NOMO-1 (cell line): ENCODE results near the gene CNOT6L.

Experiments used
- DNase-seq, 2 experiments: peaks; one replicate each; lab custom pipeline; 2025; ENCODE audit not compliant: unreplicated experiment in 2 of 2; lab: John Stamatoyannopoulos, UW

Gene CNOT6L

GRCh38 chr4:77820649-77821561 lies 1.7 kb upstream of the CNOT6L start:
- DNase-seq: peak; percentile 44 to 57

- DNase-seq: peak; percentile 79 to 89
Measured at GRCh38 chr4:77819843-77820648, 878 bp upstream of the CNOT6L start.

GRCh38 chr4:77819404-77819842 lies 255 bp upstream of the CNOT6L start:
- DNase-seq: peak in 1 of 2 experiments; percentile 59

- DNase-seq: peak; percentile 63 to 80
Measured at GRCh38 chr4:77818073-77818601, 1.0 kb downstream of the CNOT6L start.

- no peak for DNase-seq
Measured at GRCh38 chr4:77817304-77818072, 1.7 kb downstream of the CNOT6L start.

GRCh38 chr4:77816546-77816945 lies 2.6 kb downstream of the CNOT6L start:
- no peak for DNase-seq

GRCh38 chr4:77815636-77816035 lies 3.5 kb downstream of the CNOT6L start:
- DNase-seq: no peak

- peak in 1 of 2 experiments; percentile 29 for DNase-seq
Measured at GRCh38 chr4:77805840-77806239, 13.3 kb downstream of the CNOT6L start.

GRCh38 chr4:77804471-77804870 lies 14.7 kb downstream of the CNOT6L start:
- DNase-seq: no peak

- no peak for DNase-seq
Measured at GRCh38 chr4:77802402-77802801, 16.8 kb downstream of the CNOT6L start.

- DNase-seq: peak in 1 of 2 experiments; percentile 29
Measured at GRCh38 chr4:77801260-77801608, 17.9 kb downstream of the CNOT6L start.

- DNase-seq: no peak
Measured at GRCh38 chr4:77800483-77801259, 18.5 kb downstream of the CNOT6L start.

- DNase-seq: no peak
Measured at GRCh38 chr4:77800077-77800476, 19.1 kb downstream of the CNOT6L start.

- no peak for DNase-seq
Measured at GRCh38 chr4:77798385-77798784, 20.8 kb downstream of the CNOT6L start.

- no peak for DNase-seq
Measured at GRCh38 chr4:77797239-77797638, 21.9 kb downstream of the CNOT6L start.

GRCh38 chr4:77795326-77795725 lies 23.8 kb downstream of the CNOT6L start:
- DNase-seq: no peak

- DNase-seq: no peak
Measured at GRCh38 chr4:77790146-77790545, 29.0 kb downstream of the CNOT6L start.

- DNase-seq: no peak
Measured at GRCh38 chr4:77788990-77789389, 30.2 kb downstream of the CNOT6L start.

- DNase-seq: no peak
Measured at GRCh38 chr4:77787969-77788368, 31.2 kb downstream of the CNOT6L start.

GRCh38 chr4:77785669-77786068 lies 33.5 kb downstream of the CNOT6L start:
- DNase-seq: no peak
